ENCODE results near the gene MYO5B. TPM values are rescaled to one million over a fixed set of nuclear protein-coding genes. Genes with fewer than 3 reads are reported as not detected.

Gene MYO5B
- total RNA-seq, 8 experiments from 2014 or later, result 0.61 to 5.9 (median 1.1) TPM

- Histone ChIP-seq H3K27ac (no peak overlapping the region), H3K4me3 (no peak overlapping the region), H3K4me1 (replicated peaks in 1 of 2) (peaks cover 2 to 3% of the 10 kb centered on the region in 2 donors)
- 15 to 100% (median 56%) methylated on average over 1 to 7 of the region's 9 CpGs for WGBS, 10 experiments
- no peak for ATAC-seq (replicated peaks in 6 of 8)
- in situ Hi-C loops (cut with MboI; ENCODE audit: low pct_unique_long_range_greater_than_20kb in 2 of 9, low sequenced_read_pairs in 9 of 9, unreplicated experiment in 9 of 9), result no loop called here
These were observed 35.9 kb downstream of the MYO5B start for GRCh38 chr18:50158866-50159653.

- in situ Hi-C loops (cut with MboI; ENCODE audit: low pct_unique_long_range_greater_than_20kb in 2 of 9, low sequenced_read_pairs in 9 of 9, unreplicated experiment in 9 of 9), result no loop called here
- Histone ChIP-seq H3K4me1 (replicated peaks in 1 of 2) (peaks cover 0 to 5% of the 10 kb centered on the region in 2 donors), H3K4me3 (no peak overlapping the region), H3K27ac (no peak overlapping the region)
- ATAC-seq (replicated peaks in 6 of 8), result no peak
- WGBS, 10 experiments, result 14 to 100% (median 90%) methylated on average over 1 to 2 of the region's 2 CpGs; no CpG with 5 or more reads in 1 of the 10 experiments
These were observed 39.5 kb downstream of the MYO5B start for GRCh38 chr18:50155406-50155805.

GRCh38 chr18:50154420-50154819, 40.5 kb downstream of the MYO5B start:
- no peak overlapping the region for H3K27ac ChIP-seq
- 0 to 100% (median 72%) methylated on average over 1 to 2 of the region's 2 CpGs; no CpG with 5 or more reads in 2 of the 10 experiments for WGBS, 10 experiments
- H3K4me3 ChIP-seq, result no peak overlapping the region
- peaks cover 0 to 5% of the 10 kb centered on the region in 2 donors for H3K4me1 ChIP-seq (replicated peaks in 1 of 2)
- no peak for ATAC-seq (replicated peaks in 6 of 8)
- in situ Hi-C loops (cut with MboI; ENCODE audit: low pct_unique_long_range_greater_than_20kb in 2 of 9, low sequenced_read_pairs in 9 of 9, unreplicated experiment in 9 of 9), result no loop called here

GRCh38 chr18:50152900-50153299, 42.0 kb downstream of the MYO5B start:
- in situ Hi-C loops (cut with MboI; ENCODE audit: low pct_unique_long_range_greater_than_20kb in 2 of 9, low sequenced_read_pairs in 9 of 9, unreplicated experiment in 9 of 9), result no loop called here
- Histone ChIP-seq H3K4me1 (replicated peaks in 1 of 2) (peaks cover 0 to 5% of the 10 kb centered on the region in 2 donors), H3K27ac (no peak overlapping the region), H3K4me3 (no peak overlapping the region)
- ATAC-seq (replicated peaks in 6 of 8), result no peak
- WGBS, 10 experiments, result 54 to 100% (median 84%) methylated on average over 2 of the region's 2 CpGs; no CpG with 5 or more reads in 4 of the 10 experiments

- Histone ChIP-seq H3K4me3 (no peak overlapping the region), H3K27ac (no peak overlapping the region), H3K4me1 (replicated peaks in 1 of 2) (peaks cover 0 to 5% of the 10 kb centered on the region in 2 donors)
- in situ Hi-C loops (cut with MboI; ENCODE audit: low pct_unique_long_range_greater_than_20kb in 2 of 9, low sequenced_read_pairs in 9 of 9, unreplicated experiment in 9 of 9), result no loop called here
- WGBS, 10 experiments, result 0 to 81% (median 59%) methylated on average over 1 to 8 of the region's 8 CpGs; no CpG with 5 or more reads in 4 of the 10 experiments
- peak in 4 of 8 experiments; percentile 22 to 74 (median 58) for ATAC-seq (replicated peaks in 6 of 8)
These were observed 43.0 kb downstream of the MYO5B start for GRCh38 chr18:50151926-50152325.

- no peak for ATAC-seq (replicated peaks in 6 of 8)
- H3K27ac ChIP-seq, result no peak overlapping the region
- H3K4me3 ChIP-seq, result no peak overlapping the region
- in situ Hi-C loops (cut with MboI; ENCODE audit: low pct_unique_long_range_greater_than_20kb in 2 of 9, low sequenced_read_pairs in 9 of 9, unreplicated experiment in 9 of 9), result no loop called here
- H3K4me1 ChIP-seq (replicated peaks in 1 of 2), result no peaks in the 10 kb centered on the region
These were observed 50.4 kb downstream of the MYO5B start for GRCh38 chr18:50144540-50144939.

GRCh38 chr18:50143886-50144285, 51.1 kb downstream of the MYO5B start:
- Histone ChIP-seq H3K4me1 (replicated peaks in 1 of 2) (no peaks in the 10 kb centered on the region), H3K27ac (no peak overlapping the region), H3K4me3 (no peak overlapping the region)
- WGBS, 10 experiments, result 0 to 100% (median 65%) methylated on average over 1 to 2 of the region's 2 CpGs; no CpG with 5 or more reads in 4 of the 10 experiments
- no peak for ATAC-seq (replicated peaks in 6 of 8)
- in situ Hi-C loops (cut with MboI; ENCODE audit: low pct_unique_long_range_greater_than_20kb in 2 of 9, low sequenced_read_pairs in 9 of 9, unreplicated experiment in 9 of 9), result no loop called here

- no peaks in the 10 kb centered on the region for H3K4me1 ChIP-seq (replicated peaks in 1 of 2)
- ATAC-seq (replicated peaks in 6 of 8), result no peak
- H3K4me3 ChIP-seq, result no peak overlapping the region
- no peak overlapping the region for H3K27ac ChIP-seq
- in situ Hi-C loops (cut with MboI; ENCODE audit: low pct_unique_long_range_greater_than_20kb in 2 of 9, low sequenced_read_pairs in 9 of 9, unreplicated experiment in 9 of 9), result no loop called here
- WGBS, 10 experiments, result 17 to 100% (median 67%) methylated on average over 1 to 3 of the region's 3 CpGs; no CpG with 5 or more reads in 1 of the 10 experiments
These were observed 51.7 kb downstream of the MYO5B start for GRCh38 chr18:50143294-50143693.

- in situ Hi-C loops (cut with MboI; ENCODE audit: low pct_unique_long_range_greater_than_20kb in 2 of 9, low sequenced_read_pairs in 9 of 9, unreplicated experiment in 9 of 9), result no loop called here
- peak in 1 of 8 experiments; percentile 45 for ATAC-seq (replicated peaks in 6 of 8)
These were observed 52.4 kb downstream of the MYO5B start for GRCh38 chr18:50142441-50143120.

GRCh38 chr18:50138181-50139064, 56.5 kb downstream of the MYO5B start:
- WGBS, 10 experiments, result 0 to 89% (median 48%) methylated on average over 1 to 4 of the region's 4 CpGs; no CpG with 5 or more reads in 2 of the 10 experiments
- in situ Hi-C loops (cut with MboI; ENCODE audit: low pct_unique_long_range_greater_than_20kb in 2 of 9, low sequenced_read_pairs in 9 of 9, unreplicated experiment in 9 of 9), result no loop called here
- no peak for ATAC-seq (replicated peaks in 6 of 8)
- Histone ChIP-seq H3K4me3 (no peak overlapping the region), H3K27ac (no peak overlapping the region), H3K4me1 (replicated peaks in 1 of 2) (no peaks in the 10 kb centered on the region)

More at GRCh38 chr18:50142441-50143120, 52.4 kb downstream of the MYO5B start:
- no peaks in the 10 kb centered on the region for H3K4me1 ChIP-seq (replicated peaks in 1 of 2)
- 0 to 86% (median 37%) methylated on average over 2 to 6 of the region's 6 CpGs; no CpG with 5 or more reads in 1 of the 10 experiments for WGBS, 10 experiments
- H3K27ac ChIP-seq, result no peak overlapping the region
- H3K4me3 ChIP-seq, result no peak overlapping the region

GRCh38 chr18:50135903-50136302, 59.0 kb downstream of the MYO5B start:
- WGBS, 10 experiments, result 19 to 96% (median 80%) methylated on average over 1 to 9 of the region's 9 CpGs; no CpG with 5 or more reads in 1 of the 10 experiments
- ATAC-seq (replicated peaks in 6 of 8), result no peak
- H3K4me1 ChIP-seq (replicated peaks in 1 of 2), result no peaks in the 10 kb centered on the region
- in situ Hi-C loops (cut with MboI; ENCODE audit: low pct_unique_long_range_greater_than_20kb in 2 of 9, low sequenced_read_pairs in 9 of 9, unreplicated experiment in 9 of 9), result no loop called here
- no peak overlapping the region for H3K27ac ChIP-seq
- no peak overlapping the region for H3K4me3 ChIP-seq

GRCh38 chr18:50133526-50133925, 61.4 kb downstream of the MYO5B start:
- ATAC-seq (replicated peaks in 6 of 8), result no peak
- no peak overlapping the region for H3K4me3 ChIP-seq
- WGBS, 10 experiments, result 40 to 100% (median 81%) methylated on average over 1 to 3 of the region's 4 CpGs; no CpG with 5 or more reads in 3 of the 10 experiments
- H3K27ac ChIP-seq, result no peak overlapping the region
- no peaks in the 10 kb centered on the region for H3K4me1 ChIP-seq (replicated peaks in 1 of 2)
- in situ Hi-C loops (cut with MboI; ENCODE audit: low pct_unique_long_range_greater_than_20kb in 2 of 9, low sequenced_read_pairs in 9 of 9, unreplicated experiment in 9 of 9), result no loop called here

GRCh38 chr18:50131591-50131990, 63.4 kb downstream of the MYO5B start:
- Histone ChIP-seq H3K4me3 (no peak overlapping the region), H3K27ac (no peak overlapping the region), H3K4me1 (replicated peaks in 1 of 2) (no peaks in the 10 kb centered on the region)
- peak in 7 of 8 experiments; percentile 18 to 96 (median 36) for ATAC-seq (replicated peaks in 6 of 8)
- in situ Hi-C loops (cut with MboI; ENCODE audit: low pct_unique_long_range_greater_than_20kb in 2 of 9, low sequenced_read_pairs in 9 of 9, unreplicated experiment in 9 of 9), result no loop called here
